Stimulated activated CD8-positive, alpha-beta memory T cell treated with anti-CD3 and anti-CD28 coated beads, Interleukin-4, amount 100 ng/mL, for 4 hours (primary cell): ENCODE results near the gene SH3PXD2A.
"Not testable (repeated sequence)": the region's sequence is repeated elsewhere in the genome, so short reads cannot be mapped to it uniquely, and the experiment has no call there.

Source experiments
- DNase-seq, 2 donors: peaks; one replicate each; pipeline ENCODE4 v3.0.0-alpha.2; 2020; ENCODE audit warnings: low read depth in 2 of 2, low spot score in 1 of 2

Gene SH3PXD2A

DNA sequence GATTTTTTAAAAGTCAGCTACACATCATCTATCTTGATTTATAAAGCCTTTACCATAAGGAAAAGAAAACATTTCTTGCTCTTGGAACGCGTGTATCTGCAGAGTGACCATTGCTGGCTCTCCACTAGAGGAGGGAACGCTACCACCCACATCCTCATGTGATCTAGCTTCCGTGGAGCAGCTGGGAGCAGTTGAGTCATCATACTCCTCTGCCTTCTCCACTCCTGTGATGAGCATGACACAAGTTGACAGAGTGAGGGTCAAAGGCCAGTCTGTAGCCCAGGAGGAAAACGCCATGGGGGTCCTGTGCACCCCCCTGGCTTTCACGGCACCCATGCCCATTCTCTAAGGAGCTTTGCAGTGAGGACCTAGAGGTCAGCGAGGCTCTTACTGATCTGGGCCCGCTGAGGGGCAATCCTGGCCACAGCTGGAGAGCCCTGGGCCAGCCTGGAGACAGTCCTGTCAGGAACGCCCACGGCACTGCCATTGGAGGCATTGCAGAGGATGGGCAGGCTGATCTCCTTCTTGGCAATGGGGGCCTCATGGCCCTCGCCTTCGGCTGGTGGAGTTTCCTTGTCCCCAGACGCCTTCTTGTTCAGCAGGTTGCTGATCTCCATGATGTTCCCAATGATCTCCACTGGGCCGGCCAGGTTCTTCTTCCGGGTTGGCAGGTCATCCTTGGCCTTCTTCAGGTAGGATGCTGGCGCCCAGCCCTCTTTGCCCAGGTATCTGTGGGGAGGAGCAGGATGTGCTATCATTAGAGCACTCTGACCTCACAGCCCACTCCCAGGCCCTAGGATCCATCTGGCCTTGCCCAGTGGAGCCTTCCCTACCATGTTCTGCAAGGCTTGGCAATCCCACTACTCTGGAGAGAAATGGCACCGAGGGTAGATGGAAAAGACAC is 242.7 kb downstream of the SH3PXD2A start:
- DNase-seq = no peak

DNA sequence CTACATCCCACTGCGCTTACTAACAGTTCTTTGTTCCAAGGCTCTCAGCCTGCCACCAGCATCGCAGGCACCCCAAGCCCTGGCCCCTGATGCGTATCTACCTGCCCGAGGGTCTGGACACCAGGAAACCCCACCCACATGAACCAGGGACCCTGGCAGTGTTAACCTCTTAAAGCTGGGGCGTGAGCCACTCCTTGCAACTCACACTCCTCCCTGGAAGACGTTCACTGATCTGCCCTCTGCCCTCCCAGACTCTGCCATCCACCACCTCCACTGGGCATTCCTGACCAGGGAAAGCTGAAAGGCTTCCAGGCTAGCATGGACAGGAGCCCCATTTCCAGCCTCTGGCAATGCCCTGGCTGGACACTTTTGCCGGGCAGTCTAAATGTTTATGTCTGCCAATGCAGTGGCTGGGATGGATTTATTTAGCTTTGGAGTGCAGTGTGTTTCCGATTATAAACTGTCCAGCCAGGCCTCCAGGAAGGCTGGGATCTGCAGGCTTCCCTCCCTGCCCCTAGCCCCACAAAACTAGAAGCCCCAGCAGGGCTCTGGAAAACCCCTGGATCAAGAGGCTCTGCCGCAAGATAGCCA is 244.4 kb downstream of the SH3PXD2A start:
- no peak for DNase-seq

DNA sequence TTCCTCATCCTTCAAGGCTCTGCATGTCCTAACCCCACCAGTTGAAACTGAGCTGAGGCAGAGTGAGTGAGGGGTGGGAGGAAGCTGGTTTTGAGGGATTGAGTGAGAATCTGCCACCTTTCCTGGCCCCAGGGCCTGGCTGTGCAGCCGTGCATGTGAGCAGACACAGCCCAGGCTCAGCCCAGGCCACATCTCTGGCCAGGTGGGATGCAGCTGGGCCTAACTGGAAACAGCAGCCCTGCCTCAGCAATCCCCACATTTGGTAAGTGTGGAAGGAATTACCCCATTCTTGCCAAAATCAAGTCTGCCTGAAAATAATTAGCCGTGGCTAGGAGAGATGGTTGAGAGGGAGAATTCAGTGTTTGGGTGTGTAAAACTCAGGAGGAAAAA is 245.3 kb downstream of the SH3PXD2A start:
- DNase-seq = no peak

DNA sequence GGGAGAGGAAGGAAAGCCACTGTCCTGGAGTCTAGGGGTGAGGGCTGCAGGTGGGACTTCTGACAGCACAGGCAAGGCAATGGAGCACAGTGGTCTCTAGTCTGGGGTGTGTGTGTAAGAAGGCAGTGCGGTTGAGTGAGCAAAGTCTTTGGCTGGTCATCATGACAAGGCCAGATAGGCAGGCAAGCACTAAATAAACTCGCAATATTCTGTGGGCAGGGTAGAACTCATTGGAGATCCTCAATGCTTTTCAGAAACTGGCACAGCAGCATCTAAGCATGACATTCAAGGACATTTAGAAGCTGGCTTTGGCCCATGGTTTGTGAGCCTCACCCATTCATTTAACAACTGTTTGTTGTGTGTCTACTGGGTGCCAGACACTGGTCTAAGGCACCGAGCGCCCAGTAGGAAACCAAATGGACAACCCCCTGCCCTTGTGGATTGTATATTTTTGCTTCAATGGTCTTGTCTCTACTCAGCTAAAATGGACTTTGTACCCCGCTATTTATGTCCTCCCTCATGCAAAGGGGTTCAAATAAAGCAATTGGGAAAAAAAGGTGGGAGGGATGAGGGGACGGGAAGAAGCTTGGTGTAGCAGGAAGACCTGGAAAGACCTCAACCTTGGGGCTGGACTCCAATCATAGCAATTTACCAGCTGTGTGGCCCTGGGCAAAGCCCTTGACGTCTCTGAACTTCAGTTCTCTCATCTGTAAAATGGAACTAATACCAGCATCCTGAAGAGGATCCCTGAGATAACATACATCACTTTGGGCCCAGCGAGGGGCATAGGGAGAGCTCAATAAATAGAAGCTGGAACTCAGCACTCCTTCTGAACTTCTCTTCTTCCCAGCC is 245.9 kb downstream of the SH3PXD2A start:
- no peak for DNase-seq

DNA sequence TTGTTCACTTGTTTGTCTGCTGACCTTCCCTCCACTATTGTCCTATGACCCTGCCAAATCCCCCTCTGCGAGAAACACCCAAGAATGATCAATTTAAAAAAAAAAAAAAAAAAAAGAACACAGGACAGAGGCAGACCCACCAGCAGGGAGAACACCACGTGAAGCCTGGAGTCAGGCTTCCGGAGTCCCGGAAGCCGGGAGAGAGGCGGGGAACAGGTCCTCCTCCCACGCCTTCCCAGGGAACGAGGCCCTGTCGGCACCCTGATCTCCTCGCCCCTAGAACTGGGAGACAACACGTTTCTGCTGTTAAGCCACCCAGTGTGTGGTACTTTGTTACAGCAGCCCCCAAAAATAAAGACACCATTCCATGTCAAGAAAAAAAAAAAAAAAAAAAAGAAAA is 247.3 kb downstream of the SH3PXD2A start:
- DNase-seq = not testable (repeated sequence)

DNA sequence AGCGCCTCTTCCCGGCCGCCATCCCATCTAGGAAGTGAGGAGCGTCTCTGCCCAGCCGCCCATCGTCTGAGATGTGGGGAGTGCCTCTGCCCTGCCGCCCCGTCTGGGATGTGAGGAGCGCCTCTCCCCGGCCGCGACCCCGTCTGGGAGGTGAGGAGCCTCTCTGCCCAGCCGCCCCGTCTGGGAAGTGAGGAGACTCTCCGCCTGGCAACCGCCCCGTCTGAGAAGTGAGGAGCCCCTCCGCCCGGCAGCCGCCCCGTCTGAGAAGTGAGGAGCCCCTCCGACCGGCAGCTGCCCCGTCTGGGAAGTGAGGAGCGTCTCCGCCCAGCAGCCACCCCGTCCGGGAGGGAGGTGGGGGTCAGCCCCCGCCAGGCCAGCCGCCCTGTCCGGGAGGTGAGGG is 248.3 kb downstream of the SH3PXD2A start:
- not testable (repeated sequence) for DNase-seq

DNA sequence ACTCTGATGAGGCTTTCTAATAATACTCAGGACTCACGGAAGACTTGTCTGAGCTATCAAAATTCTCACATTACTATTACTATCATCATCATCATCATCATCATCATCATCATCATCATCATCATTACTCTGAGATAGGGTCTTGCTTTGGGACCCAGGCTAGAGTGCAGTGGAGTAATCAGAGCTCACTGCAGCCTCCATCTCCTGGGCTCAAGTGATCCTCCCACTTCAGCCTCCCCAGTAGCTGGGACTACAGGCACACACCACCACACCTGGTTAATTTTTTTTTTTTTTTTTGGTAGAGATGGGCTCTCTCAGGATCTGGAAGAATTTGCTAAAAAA is 249.3 kb downstream of the SH3PXD2A start:
- DNase-seq = not testable (repeated sequence)

DNA sequence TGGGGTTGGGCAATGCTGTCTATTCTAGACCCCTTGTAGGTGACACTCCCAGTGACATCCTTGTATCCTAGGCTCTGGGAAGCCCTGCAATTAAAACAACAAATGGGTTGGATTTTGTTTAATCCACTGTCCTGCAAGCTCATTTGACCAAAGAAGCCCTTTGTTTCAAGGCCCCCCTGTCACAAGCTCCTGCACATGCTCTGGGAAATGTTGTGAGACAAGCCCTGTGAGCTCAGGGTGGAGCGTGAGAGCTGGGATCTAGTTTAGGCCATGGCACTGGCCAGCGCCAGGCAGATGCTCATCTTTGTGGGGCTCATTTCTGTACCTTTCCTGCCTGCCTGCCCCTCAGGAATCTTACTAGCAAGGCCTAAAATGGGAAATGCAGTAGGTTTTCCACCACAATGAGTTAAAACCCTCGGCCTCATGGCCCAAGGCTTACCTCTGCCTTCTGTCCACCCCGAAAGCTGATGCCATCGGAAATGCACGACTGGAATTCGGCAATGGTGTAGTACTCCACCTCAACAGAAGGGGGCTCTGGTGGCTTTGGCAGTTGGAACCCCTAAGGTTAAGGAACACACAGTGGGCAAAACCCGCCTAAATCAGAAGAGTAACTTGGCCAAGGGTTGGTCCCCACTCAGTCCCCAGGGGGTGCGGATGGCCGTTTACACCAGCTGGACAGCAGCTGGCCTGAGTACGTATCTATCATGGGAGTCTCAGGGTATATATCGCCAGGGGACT is 249.8 kb downstream of the SH3PXD2A start:
- DNase-seq = no peak

DNA sequence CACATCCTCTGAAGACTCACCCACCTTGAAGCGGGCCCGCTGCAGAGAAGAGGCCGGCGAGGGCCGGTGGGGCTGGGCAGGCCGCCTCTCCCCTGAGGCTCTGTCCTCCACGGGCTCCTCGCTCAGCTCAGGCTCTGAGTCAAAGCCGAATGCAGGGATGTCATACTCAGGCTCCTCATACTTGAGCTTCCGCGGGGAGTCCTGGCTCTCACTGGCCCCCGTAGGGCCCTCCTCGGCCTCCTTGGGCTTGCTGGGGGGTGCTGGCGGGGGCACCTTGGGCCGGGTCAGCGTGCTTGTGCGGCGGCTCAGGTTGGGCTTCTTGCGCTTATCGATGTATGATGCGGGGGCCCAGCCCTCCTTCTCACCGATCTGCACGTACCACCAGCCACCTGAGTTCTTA is 252.0 kb downstream of the SH3PXD2A start:
- DNase-seq = no peak

DNA sequence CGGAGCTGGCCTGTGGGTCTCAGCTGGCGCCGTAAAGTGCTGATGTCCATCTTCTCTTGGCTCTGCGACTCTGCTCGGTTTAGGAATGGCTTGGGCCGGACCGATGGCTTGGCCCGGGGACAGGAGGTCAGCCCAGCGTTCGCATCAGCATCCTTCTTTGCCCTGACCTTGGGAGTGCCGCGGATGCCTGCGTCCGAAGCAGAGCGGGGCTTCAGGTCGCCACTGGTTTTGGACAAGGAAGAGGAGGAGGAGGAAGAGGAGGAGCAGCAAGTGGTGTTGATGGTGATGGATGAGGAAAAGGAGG is 252.6 kb downstream of the SH3PXD2A start:
- DNase-seq = no peak

DNA sequence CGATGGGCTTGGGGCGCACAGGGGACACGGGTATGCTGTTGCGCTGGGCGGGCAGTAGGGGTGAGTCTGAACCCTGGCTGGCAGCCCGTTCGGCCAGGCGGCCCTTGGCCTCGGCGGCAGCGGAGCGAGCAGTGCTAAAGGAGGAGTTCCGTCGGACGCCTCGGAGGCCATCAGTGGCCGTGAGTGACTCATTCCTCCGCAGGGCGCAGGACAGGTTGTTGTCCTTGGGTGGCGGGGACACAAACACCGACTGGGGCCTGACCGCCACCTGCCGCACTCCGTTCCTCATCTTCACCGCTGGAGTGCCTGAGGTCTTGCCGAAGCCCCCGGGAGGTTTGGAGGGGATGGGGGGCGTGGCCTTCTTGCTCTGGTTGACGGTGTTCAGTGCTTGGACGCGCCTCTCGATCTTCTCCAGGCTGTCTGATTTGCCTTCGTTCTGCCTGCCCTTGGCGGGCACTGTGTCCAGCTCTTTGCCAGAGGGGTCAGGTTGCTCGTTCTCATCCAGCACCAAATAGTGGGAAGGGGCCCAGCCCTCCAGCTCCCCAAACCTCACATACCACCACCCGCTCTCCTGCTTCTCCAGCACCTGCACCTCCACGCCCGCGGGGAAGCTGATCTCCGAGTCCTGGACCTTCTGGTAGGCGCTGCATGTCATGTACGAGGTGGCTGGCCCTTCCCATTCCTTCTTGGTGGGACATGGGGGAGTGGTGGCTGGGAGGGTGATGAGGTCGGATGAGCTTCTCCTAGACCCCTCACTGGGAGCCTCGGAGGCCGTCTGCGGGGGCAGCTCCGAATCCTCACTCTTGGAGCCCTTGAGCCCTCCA is 253.1 kb downstream of the SH3PXD2A start:
- no peak for DNase-seq

DNA sequence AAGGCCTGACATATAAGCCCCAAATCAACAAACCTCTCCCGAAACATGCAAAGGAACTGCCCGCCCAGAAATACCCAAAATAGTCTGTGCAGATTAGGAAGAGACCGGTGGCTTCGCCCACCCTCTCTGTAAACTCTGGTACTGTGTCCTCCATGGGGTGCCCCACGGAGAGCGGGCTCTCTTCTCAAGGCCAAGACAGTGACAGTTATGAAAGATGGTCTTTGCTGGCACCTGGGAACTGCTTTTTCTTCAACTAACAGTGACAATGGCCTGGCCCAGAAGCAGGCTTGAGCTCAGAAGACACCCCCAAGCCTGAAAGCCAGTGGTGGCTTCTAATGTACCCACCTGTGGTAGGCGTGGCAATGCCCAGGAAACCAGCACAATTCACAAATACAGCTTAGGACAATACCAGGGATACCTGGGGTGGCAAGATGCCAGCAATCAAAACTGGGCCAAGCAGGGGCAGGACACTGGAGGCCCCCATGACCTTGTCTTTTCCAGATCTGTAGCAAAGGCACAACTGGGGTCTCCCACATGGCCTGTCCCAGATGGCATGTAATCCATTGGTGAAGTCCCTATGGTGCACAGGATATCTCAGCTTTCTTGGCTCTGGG is 254.3 kb downstream of the SH3PXD2A start:
- DNase-seq = no peak

DNA sequence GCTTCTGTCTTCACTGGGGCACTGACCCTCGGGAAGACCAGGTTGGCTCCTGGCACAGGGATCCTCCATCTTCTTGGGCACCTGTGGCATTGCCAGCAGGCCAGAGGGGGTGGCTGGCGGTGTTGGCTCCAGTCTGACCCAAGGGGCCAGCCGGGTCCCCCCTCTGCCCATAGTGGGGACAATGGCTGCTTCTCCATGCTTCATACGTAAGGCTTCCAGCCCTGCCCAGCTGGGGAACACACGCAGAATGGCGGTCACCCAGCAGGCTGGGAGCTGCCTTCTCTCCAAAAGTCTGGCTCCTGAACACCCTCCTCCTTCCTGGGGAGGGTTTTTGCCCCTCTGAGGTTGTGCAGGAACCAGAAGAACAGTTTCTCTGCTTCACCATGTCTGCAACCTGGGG is 255.1 kb downstream of the SH3PXD2A start:
- no peak for DNase-seq

DNA sequence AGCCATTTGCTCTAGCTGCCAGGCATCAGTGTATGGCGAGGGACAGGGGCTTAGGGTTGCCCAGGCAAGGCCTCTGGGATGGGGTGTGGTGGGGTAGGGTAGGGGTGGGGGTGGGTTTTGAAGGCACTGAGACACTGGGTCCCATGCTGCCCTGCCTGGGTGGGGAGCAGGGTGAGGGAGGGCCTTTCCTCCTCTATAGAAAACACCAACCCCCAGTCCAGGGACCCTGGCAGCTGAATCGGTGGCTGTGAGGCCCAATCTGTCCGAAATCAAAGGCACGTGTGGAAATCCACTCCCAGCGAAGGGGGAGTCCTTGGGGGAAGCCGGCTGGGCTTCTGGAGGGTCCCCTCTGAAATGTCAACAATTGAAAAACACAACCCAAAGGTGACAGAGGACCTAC is 255.5 kb downstream of the SH3PXD2A start:
- DNase-seq = no peak

DNA sequence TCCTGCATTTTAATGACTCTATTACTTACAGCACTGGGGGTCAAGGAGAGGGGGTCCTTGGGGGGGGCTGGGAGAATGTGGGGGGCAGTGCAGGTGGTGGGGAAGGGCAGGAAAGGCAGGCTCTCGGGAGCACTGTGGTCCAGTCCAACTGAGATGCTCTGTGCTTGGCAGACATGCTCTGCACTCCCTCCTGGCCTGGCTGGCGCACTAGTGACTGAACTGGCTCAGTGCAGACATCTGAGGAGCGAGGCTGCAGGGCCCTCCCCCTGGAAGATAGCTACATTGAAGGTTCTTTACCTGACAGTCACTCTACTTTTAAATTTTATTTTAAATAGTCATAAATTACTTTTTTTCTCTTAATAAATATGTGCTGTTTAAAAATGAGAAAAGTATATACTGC is 256.2 kb downstream of the SH3PXD2A start:
- no peak for DNase-seq

DNA sequence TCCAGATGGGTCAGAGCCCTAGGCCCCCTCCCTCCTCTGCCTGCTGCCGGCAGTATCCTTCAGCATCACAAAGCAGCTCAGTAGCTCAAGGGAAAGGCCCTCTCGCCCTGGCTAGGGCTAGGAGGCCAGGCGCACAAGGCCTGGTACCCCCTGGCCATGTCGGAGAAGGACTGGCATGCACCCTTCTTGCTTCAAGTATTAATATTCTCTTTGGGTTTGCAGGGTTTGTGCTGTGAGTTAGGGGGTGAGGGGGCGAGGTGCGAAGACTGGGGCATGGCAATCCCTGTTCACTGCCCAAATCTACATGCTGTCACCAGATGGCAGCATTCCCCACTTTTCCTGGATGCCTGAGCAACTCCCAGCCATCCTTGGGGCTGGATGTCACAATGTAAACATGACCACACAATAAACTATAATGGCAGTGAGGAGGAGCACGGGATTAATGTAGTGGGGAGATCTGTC is 256.7 kb downstream of the SH3PXD2A start:
- no peak for DNase-seq

DNA sequence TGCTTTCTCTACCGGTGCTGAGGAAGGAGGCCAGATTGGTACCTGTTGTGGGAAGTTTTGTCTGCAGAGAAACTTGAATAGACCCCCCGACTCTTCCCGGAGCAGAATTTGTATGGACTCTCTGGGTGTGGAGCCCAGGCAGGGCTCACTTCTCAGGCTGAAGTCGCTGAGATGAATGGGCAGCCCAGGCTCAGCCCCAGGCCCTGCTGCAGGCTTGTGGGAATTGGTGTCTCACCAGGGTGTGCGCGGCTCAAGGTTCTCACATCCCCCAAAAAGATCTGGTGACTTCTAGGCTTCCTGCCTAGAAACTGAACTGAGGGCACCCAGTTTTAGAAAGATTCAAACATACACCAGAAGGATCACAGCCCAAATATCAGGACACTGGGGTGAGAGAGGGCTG is 258.4 kb downstream of the SH3PXD2A start:
- DNase-seq = no peak

DNA sequence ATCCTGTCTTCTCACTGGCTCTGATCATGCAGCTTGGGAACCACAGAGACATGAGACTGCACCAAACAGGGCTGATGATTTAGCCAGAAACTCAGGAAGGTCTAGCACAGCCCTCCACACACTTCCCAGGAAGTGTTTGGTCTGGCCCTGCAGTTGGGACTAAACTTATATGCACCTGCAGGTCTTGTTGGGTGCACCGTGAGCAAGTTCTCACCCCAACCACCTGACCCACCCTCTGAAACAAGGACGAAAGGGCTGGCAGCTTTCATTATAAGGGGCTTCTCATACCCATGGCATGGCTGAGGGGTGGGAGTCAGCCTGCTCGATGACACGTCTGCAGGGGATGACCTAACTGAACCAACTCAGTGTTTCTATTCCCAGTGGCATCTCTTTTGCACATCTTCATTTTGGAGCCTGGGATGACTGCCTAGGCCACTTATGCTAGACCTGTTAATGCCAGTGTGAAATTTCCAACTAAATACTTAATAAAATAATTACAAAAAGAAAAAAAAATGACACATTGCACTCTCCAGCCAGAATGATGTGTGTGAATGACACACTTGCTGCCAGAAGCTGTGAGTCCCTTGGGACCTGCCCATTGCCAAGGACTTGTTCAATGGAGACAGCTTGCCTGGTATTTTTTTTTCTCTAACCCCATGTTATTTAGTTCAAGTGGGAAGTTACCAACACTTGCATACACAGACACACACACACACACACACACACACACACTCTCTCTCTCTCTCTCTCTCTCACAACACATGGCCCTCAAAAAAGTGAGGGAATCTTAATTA is 259.2 kb downstream of the SH3PXD2A start:
- DNase-seq = no peak

DNA sequence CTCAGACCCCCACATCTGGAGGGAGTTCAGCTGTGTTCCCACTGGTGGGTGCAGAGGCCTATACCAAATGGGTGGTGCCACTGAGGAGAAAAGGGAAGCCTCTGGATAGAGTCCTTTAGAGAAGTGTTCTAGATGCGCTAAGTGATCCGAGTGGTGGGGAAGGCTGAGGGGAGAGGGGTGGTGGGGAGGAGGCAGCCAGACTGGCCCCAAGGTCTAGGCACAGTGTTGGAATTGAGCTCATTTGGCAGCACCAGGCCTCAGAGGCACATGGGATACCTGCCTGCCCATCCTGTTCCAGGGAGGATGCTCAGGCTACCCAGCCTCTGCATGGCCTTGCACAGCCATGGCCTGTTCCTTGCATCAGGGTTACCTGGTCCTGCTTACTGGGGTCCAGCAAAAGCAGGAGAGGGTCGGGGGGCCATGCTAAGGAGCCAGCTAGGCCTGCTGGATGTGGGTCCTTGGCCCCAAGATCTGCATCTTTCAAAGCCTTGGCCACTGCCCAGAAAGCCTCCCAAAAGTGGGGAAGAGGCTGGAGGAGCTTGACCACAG is 262.3 kb downstream of the SH3PXD2A start:
- no peak for DNase-seq
